ENCODE results near the gene PPIP5K1. TPM values are rescaled to one million over a fixed set of nuclear protein-coding genes. Genes with fewer than 3 reads are reported as not detected.

PPIP5K1 gene
- total and polyA plus RNA-seq, 2 of the 4 experiments (the other 2 are of a cell fraction): 12.7 to 14.2 TPM

- H2AFZ ChIP-seq (replicated peaks; ENCODE audit: low read length, poor library complexity): no peak overlapping the region
These were observed 76.5 kb downstream of the PPIP5K1 start for GRCh38 chr15:43513550-43513949.

More at GRCh38 chr15:43513550-43513949, 76.5 kb downstream of the PPIP5K1 start:
- Histone ChIP-seq H4K8ac (ENCODE audit: low read depth in 2 of 2, low read length in 2 of 2) (peak overlapping the region; percentile 6 to 85; a peak in 3 of 4 replicates), H2AK9ac (replicated peaks; ENCODE audit: low read depth, low read length, poor library complexity) (no peak overlapping the region), H2BK5ac (ENCODE audit: low read depth, low read length, poor library complexity, severe bottlenecking) (peak overlapping the region; percentile 89), H3K79me1 (ENCODE audit: low read depth in 1 of 2, low read length in 2 of 2) (peaks cover 7 to 41% of the 10 kb centered on the region in 2 experiments), H3K36me3 (ENCODE audit: control insufficient read depth, insufficient read depth, low read length) (no peaks in the 10 kb centered on the region), H3K4ac (ENCODE audit: low read depth, low read length) (peak overlapping the region; percentile 83; the same call in 1 of the 2 replicates), H3K27ac (ENCODE audit: insufficient read depth, low read length) (peak overlapping the region; percentile 16; the same call in 1 of the 2 replicates), H3K14ac (replicated peaks; ENCODE audit: low read depth, low read length) (peak overlapping the region; percentile 69), H3K4me2 (ENCODE audit: low read depth, low read length) (peak overlapping the region; percentile 50; the same call in 1 of the 2 replicates), H3K4me3 (ENCODE audit: insufficient read depth, low read depth, low read length) (no peak overlapping the region), H3K56ac (ENCODE audit: extremely low read depth, insufficient read depth, low read length) (peak overlapping the region; percentile 48; the same call in 1 of the 2 replicates), H2BK120ac (ENCODE audit: low read depth, low read length) (peak overlapping the region; percentile 89), H3K23ac (ENCODE audit: low read depth, low read length) (peak overlapping the region; percentile 73; the same call in 1 of the 2 replicates), H3K4me1 (ENCODE audit: control insufficient read depth, insufficient read depth, low read length) (peaks cover 26% of the 10 kb centered on the region), H2AK5ac (ENCODE audit: low read depth, low read length) (peak overlapping the region; percentile 39; the same call in 1 of the 2 replicates), H2BK20ac (ENCODE audit: low read depth, low read length) (peak overlapping the region; percentile 81), H3K9ac (ENCODE audit: low read depth, low read length) (no peak overlapping the region), H3K18ac (ENCODE audit: low read depth, low read length) (peak overlapping the region; percentile 44; the same call in 1 of the 2 replicates), H4K20me1 (ENCODE audit: insufficient read depth, low read length) (peaks cover 1% of the 10 kb centered on the region; the same call in 1 of the 2 replicates), H2BK15ac (ENCODE audit: low read depth, low read length) (peak overlapping the region; percentile 47; the same call in 1 of the 3 replicates), H4K5ac (ENCODE audit: low read depth, low read length) (peak overlapping the region; percentile 50; the same call in 1 of the 2 replicates), H3K9me1 (ENCODE audit: insufficient read depth, low read length) (peaks cover 21% of the 10 kb centered on the region), H4K91ac (ENCODE audit: insufficient read depth, low read depth, low read length) (peak overlapping the region; percentile 41; the same call in 1 of the 2 replicates), H3K27me3 (ENCODE audit: control insufficient read depth, insufficient read depth, low read length) (no peaks in the 10 kb centered on the region), H3K9me3 (ENCODE audit: control insufficient read depth, insufficient read depth, low read length) (no peaks in the 10 kb centered on the region)
- BruUV-seq (replicated peaks): no TSS peak
- intact Hi-C loops (cut with micrococcal nuclease) (loop anchor here (10.0 kb wide), 1 partner anchor 261 kb away; the partner anchor contains the start of gene ELL3), in situ Hi-C loops (cut with MboI; ENCODE audit: low sequenced_read_pairs) (no loop called here), dilution Hi-C loops (cut with HindIII; ENCODE audit: low sequenced_read_pairs, unreplicated experiment) (no loop called here)
- DNase-seq (peak; percentile 63), ATAC-seq (ENCODE audit: low read depth) (no peak)
- no peak for TF ChIP-seq FOS (IDR thresholded peaks at IDR 0.05; ENCODE audit: low read depth, low read length)
- TF ChIP-seq MAZ (IDR thresholded peaks at IDR 0.05; ENCODE audit: borderline replicate concordance, low read depth, low read length): no peak
- TF ChIP-seq CEBPB (IDR thresholded peaks at IDR 0.05; ENCODE audit: low read depth, low read length): no peak
- TF ChIP-seq USF2 (IDR thresholded peaks at IDR 0.05; ENCODE audit: low read depth, low read length): no peak
- no peak for TF ChIP-seq RAD21 (IDR thresholded peaks at IDR 0.05; ENCODE audit: low read length)
- no peak for TF ChIP-seq RCOR1 (IDR thresholded peaks at IDR 0.05; ENCODE audit: insufficient replicate concordance, low read length)
- TF ChIP-seq CHD1 (IDR thresholded peaks at IDR 0.05; ENCODE audit: low read depth, low read length): no peak
- TF ChIP-seq RFX5 (IDR thresholded peaks at IDR 0.05; ENCODE audit: low read depth, low read length): no peak
- no peak for TF ChIP-seq MXI1 (IDR thresholded peaks at IDR 0.05; ENCODE audit: borderline replicate concordance, low read depth, low read length)
- no peak for TF ChIP-seq POLR2A (IDR thresholded peaks at IDR 0.05; ENCODE audit: low read depth, low read length)
- TF ChIP-seq SMC3 (IDR thresholded peaks at IDR 0.05; ENCODE audit: low read depth, low read length): no peak
- TF ChIP-seq MAFK (IDR thresholded peaks at IDR 0.05; ENCODE audit: low read depth, low read length): no peak
- TF ChIP-seq NFE2L2 (IDR thresholded peaks at IDR 0.05; ENCODE audit: low read depth, low read length): no peak
- no peak for TF ChIP-seq BHLHE40 (IDR thresholded peaks at IDR 0.05; ENCODE audit: low read depth, low read length)
- ChIA-PET POLR2A (ENCODE audit: unreplicated experiment) (no interaction called here), CTCF (interaction anchor here (1.1 to 2.1 kb wide), 4 partner anchors 12 to 137 kb away, joined by 3 to 10 read pairs (median 6); no protein-coding TSS in a partner anchor)
- WGBS, 2 experiments (ENCODE audit: extremely low coverage in 2 of 2, insufficient read length in 1 of 2): no CpG with 5 or more reads among the region's 1 CpG
